Mammary epithelial cell (primary cell): ENCODE results near the gene NOL4L.

Source experiments
- EZH2 ChIP-seq: IDR thresholded peaks from 2 replicates; pipeline ENCODE4 v1.6.1; 2012; ENCODE audit warnings: low read length, inconsistent platforms, borderline replicate concordance
- TF ChIP-seq, protein P1 (sequence below), 2 donors: IDR thresholded peaks in 1 of 2; conservative IDR thresholded peaks in 1 of 2; 2 replicates each; pipeline ENCODE4 v1.5.1; 2011 to 2012; ENCODE audit warnings: inconsistent platforms in 2 of 2, low read length in 2 of 2, mild to moderate bottlenecking in 2 of 2, control low read depth in 1 of 2, low read depth in 1 of 2; ENCODE audit not compliant: insufficient read depth in 1 of 2; ENCODE audit errors: extremely low read depth in 1 of 2

DNA sequence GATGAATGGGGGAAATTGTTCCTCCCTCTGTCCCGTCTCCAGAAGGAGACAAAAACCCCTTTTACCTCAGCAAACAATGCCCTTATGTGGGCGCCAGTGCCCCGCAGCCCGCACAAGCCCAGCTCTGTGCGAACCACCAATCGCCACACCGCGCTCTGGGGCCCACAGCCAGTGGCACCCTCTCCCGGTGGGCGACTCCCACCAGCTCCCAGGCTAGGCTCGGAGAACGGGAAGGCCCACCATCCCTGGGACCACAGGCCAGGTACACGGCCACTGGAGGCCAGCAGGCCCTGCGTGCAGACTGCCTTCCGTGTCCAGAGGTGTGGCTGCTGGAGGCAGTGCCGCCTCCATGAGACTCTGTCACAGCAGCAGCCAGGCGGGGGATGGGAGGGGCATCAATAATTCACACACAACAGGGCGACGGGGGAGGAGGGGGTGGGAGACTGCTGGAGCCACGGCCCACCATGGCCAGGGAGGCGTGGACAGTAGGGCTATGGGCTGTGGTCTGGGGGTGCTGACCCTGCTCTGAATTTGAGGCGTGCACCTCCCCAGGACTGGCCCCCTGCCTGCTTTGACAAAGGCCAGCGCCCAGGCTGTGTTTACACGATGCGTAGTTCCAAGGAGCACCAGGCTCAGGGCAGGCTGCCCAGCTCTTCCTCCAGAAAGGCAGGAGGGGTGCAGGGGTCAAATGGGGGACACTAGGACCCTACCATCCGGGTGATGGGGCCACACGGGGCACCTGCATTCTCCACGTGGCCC lies 121.3 kb downstream of the NOL4L start:
- TF ChIP-seq, protein P1, sequence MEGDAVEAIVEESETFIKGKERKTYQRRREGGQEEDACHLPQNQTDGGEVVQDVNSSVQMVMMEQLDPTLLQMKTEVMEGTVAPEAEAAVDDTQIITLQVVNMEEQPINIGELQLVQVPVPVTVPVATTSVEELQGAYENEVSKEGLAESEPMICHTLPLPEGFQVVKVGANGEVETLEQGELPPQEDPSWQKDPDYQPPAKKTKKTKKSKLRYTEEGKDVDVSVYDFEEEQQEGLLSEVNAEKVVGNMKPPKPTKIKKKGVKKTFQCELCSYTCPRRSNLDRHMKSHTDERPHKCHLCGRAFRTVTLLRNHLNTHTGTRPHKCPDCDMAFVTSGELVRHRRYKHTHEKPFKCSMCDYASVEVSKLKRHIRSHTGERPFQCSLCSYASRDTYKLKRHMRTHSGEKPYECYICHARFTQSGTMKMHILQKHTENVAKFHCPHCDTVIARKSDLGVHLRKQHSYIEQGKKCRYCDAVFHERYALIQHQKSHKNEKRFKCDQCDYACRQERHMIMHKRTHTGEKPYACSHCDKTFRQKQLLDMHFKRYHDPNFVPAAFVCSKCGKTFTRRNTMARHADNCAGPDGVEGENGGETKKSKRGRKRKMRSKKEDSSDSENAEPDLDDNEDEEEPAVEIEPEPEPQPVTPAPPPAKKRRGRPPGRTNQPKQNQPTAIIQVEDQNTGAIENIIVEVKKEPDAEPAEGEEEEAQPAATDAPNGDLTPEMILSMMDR (conservative IDR thresholded peaks at IDR 0.05 in 1 of 2, IDR thresholded peaks at IDR 0.05 in 1 of 2; ENCODE audit: extremely low read depth in 1 of 2, insufficient read depth in 1 of 2, low read depth in 1 of 2, low read length in 2 of 2), result no peak
- TF ChIP-seq EZH2, result no peak
